Spleen (tissue), 7 donors: Measurements from ENCODE around the gene MINDY4.

Experiments
- CTCF ChIP-seq, 11 experiments: fragments of 200-600 bp in 7 of 11; fragments of 450-650 bp in 4 of 11; sonication (generic) in 4 of 11; IDR thresholded peaks in 8 of 11; conservative IDR thresholded peaks in 3 of 11; 1 replicate in 7 of 11; 2 replicates in 4 of 11; pipeline versions ENCODE4 v1.4.0 to v1.8.0; 2016 to 2021; ENCODE audit warnings: antibody characterized with exemption in 11 of 11, inconsistent platforms in 4 of 11, mild to moderate bottlenecking in 1 of 11
- POLR2A ChIP-seq, 3 donors: fragments of 450-650 bp; IDR thresholded peaks; one replicate each; pipeline ENCODE4 v1.5.1; 2017; ENCODE audit warnings: antibody characterized with exemption in 3 of 3, mild to moderate bottlenecking in 1 of 3
- donor health status: DM: no; HTN: no; CAD: no; lungs with moderate emphysema.
- donor health status: DM: no; HTN: no; CAD: no.
- donor health status: DM: no; HTN: no; CAD: no.

- TF ChIP-seq CTCF (IDR thresholded peaks at IDR 0.05 in 8 of 11, conservative IDR thresholded peaks at IDR 0.05 in 3 of 11) (no peak), POLR2A (IDR thresholded peaks at IDR 0.05) (no peak)
Observed at GRCh38 chr7:30842542-30843451, 71.6 kb downstream of the MINDY4 start.
